Measurements from ENCODE around the gene HNRNPA0.

The HNRNPA0 gene

DNA sequence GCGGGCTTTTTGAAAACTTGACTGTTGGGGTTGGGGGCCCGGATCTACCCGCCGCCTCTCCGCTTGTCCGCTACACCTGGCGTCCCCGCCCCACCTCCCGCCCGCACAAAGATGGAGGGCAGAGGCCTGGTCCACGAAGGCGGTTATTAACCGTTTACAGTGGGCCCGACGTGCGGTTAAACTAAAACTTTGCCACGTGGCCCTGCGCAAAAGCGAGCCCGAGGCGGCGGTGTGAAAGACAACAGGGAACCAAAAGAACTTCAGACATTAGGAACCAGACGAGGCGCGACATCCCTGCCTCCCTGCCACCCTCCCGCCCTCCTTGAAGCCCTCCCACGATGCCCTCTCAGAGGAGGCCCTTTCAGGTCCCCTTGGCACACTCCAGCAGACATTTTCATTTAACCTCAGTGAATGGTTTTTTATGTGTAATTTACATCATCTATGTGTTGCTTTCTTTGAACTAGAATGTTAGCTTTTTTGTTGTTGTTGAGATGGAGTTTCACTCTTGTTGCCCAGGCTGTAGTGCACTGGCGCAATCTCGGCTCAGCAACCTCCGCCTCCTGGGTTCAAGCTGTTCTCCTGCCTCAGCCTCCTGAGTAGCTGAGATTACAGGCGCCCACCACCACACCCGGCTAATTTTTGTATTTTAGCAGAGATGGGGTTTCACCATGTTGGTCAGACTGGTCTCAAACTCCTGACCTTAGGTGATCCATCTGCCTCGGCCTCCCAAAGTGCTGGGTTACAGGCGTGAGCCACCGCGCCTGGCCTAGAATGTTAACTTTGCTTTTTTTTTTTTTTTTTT, 999 bp upstream of the HNRNPA0 start:
- DNase-seq, result no peak

DNA sequence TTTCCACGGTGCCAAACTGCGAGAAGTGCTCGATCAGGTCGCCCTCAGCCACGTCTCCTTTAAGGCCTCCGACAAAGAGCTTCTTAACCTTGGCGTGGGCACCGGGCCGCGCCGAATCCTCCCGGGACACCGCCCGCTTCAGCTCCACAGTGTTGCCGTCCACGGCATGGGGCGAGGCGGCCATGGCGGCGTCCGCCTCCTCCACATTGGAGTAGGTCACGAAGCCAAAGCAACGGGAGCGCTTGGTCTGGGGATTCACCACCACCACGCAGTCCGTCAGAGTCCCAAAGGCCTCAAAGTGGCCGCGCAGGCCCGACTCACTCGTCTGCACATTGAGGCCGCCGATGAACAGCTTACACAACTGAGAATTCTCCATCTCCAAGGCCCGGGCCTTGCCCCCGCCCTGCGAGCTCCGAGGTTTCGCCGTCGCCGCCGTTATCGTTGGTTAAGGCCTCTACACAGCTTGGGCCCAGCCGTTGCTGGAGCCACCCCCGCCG, 424 bp downstream of the HNRNPA0 start:
- DNase-seq, result no peak

DNA sequence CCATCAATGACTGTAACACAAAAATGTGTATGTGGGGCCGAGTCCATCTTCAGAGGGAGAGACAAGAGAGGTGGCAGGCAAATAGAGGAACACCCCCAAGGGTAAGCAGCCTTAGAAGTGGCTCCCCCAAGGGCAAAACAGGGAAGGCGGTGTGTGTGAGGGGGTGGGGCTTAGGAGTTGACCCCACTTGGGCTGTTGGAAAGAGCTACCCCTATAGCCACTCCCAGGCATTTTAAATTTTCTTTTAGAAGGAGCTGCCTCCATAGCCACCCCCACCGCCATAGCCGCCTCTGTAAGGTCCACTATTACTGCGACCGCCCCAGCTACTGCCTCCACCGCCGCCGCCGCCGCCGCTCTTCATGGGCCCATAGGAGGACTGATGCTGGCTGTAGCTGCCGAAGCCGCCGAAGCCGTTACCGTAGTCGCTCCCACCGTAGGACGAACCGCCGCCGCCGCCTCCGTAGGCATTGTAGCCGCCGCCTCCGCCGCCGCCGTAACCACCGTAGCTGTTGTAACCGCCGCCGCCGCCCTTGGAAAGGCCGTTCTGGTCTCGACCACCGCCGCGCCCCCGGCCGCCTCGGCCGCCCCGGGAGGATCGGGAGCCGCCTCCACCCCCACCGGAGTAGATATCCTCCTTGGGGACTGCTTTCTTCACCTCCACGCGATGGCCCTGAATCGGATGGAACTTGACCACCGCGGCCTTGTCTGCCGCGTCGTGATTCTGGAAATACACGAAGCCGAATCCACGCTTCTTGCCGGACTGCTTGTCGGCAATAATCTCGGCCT, 1.1 kb downstream of the HNRNPA0 start:
- no peak for DNase-seq

DNA sequence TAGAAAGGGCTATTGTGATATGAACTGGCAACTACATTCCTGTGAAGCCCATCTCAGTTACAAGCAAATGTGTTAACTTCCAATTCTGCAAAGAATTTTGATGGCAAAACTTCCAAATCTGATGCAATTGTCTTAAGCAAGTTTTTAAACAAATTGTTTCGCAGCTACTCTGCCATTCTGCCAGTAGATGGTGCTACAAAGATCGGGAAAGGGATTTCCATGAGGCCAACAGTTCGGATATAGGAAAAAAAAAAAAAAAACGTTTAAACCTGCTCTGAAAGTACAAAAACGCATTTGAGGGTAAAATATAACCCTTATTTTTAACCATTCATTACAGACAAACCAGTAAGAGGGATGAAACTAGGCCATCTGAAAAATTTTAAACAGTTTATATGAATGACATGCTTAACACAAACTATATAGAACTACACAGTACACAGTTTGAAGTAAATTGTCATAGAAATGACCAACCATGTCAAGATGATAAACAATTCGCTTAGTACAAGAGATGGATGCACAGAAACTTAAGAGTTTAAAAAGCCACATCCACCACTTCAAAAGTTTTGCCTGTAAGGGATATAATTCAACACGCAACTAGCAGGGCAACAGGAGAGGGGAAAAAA, 2.2 kb downstream of the HNRNPA0 start:
- peak; percentile 81 for DNase-seq

DNA sequence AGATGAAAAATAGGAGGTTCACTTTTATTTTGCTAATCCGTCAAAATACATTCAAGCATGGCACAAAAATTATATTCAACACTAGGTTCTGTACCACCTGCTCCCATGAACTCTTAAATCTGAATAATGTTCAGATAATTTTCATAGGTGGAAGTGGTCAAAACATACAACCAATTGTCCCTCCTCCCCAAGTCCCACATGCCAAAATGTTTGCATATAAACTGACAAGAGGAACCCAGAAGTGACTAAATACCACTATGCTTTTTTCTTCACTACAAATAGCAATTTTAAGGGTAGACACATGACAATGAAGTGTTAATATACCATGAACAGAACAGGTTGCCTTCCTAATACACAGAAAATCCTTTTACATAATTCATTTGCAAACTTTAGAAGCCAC, 3.7 kb downstream of the HNRNPA0 start:
- no peak for DNase-seq

DNA sequence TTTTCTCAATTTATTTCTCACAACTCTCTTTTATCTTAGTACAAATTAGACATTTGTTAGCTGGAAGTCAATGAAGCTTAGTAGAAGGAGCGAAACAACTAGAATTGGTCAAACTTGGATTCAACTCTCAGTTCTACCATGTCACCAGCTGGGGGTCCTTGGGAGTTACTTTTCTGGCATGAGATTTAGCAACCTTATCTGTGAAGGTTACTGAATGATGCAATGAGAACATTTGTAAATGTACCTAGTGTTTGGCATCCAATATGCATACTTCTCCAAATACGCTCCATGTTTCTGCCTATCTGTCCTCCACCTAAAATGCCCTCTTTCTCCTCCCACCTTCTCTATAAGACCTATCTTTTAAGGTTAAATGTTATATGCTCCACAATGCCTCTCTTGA, 6.3 kb downstream of the HNRNPA0 start:
- no peak for DNase-seq

DNA sequence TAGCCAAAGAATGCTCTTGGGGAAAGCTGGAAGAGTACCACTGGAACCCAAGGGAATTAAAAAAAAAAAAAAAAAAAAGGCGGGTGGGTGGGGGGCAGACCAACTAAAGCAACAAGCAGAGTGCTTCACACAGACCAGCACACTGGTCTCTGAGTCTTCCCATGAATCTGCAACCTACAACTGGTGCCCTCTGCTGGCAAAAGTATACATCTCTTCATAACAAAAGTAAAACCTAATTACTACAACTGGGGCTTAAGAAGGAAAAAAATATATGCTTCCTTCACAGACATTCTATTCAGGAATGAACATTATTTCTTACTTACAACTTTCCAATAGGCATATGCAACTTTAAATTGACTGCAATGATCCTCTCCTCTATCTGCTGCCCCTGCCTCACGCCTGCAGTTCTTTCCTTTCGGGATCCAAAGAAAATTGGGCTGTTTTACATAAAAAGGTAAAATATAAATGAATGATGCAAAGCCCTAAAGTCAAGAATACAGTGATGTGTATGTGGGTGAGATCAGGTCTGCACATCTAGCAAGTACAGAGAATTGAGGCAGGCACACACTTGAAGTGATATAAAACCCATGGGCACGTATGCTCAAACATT, 11.0 kb downstream of the HNRNPA0 start:
- peak; percentile 76 for DNase-seq

DNA sequence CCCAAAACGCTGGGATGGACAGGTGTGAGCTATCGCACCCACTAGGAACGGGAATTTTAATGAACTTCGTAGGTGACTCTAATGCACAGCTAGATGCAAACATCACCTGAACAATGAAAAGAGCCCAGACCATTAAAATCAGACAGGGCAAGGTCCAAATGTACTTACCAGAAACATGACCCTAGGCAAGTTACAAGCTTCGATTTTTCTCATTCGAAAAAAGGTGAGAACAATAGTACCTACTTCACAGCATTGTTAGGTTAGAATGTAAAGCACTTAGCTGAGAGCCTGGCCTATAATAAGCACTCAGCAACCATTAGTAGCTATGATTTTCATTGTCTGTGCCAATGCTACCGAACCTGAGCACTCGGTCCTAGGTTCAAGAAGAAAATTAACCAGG, 12.4 kb downstream of the HNRNPA0 start:
- no peak for DNase-seq

DNA sequence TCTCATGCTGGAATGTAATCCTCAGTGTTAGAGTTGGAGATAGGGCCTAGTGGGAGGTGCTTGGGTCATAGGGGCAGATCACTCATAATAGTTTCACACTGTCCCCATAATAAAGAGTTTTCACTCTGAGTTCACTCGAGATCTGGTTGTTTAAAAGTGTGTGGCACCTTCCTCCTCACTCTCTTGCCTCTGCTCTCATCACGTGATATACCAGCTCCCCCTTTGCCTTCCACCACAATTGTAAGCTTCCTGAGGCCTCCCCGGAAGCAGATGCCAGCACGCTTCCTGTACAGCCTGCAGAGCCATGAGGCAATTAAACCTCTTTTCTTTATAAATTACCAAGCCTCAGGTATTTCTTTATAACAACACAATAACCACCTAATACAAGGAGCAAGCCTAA, 14.4 kb downstream of the HNRNPA0 start:
- DNase-seq, result no peak

DNA sequence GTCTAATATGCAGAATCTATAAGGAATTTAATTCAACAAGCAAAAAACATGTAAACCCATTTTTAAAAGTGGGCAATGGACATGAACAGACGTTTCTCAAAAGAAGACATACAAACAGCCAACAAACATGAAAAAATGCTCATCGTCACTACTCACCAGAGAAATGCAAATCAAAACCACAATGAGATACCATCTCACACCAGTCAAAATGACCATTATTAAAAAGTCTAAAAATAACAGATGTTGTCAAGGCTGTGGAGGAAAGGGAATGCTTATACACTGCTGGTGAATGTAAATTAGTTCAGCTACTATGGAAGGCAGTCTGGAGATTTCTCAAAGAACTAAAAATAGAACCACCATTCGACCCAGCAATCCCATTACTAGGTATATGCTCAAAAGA, 15.2 kb downstream of the HNRNPA0 start:
- DNase-seq, result no peak

DNA sequence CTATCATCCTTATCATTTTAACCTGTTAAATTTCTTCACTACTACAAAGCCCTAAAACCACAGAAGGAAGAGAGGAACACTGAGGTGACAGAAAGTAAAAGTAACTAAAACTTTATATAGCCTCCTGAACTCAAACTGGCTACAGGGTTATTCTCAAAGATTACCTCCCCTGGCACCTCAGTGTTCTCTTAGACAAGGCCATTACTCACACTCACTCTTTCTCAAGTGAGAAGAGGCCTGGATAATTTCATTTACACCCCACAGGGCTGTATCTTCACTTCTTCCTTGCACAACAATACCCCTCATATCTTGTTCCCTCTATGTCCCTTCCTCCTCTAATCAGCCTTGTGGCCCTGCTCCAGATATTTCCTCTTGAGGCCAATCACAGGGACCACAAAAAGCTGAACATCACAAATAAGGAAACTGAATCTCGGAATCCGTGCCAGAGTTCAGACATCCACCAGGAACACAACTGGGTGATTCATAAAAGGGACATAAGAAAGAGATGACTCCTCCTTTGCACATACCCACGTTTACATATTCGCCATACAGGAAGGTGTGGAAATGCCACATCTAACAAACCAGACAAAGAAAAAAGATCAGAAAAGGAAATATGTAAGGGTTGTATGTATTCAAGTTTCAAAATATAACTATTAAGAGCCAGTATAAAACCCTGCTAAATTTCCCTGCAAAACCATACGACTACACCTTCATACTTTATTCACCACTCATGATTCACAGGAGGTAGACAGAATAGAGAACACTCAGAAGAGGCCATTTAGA, 16.6 kb downstream of the HNRNPA0 start:
- peak; percentile 32 for DNase-seq

DNA sequence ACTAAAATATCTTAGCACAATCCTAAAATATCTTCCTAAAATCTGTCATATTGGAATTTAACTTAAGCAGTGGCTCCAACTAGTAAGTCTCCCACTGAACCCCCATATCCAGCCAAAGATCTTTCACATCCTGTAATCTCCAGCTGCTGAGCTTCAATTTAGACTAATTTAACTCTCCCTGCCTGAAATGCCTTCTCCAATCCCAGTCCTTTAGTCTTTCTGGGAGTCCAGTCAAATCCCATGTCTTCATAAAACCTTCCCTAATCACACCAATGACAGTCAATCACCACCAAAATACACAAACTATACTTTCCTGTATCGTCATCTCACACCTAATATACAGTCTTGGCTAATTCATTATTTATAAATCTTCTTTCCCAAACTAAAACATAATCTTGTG, 17.7 kb downstream of the HNRNPA0 start:
- DNase-seq, result no peak

DNA sequence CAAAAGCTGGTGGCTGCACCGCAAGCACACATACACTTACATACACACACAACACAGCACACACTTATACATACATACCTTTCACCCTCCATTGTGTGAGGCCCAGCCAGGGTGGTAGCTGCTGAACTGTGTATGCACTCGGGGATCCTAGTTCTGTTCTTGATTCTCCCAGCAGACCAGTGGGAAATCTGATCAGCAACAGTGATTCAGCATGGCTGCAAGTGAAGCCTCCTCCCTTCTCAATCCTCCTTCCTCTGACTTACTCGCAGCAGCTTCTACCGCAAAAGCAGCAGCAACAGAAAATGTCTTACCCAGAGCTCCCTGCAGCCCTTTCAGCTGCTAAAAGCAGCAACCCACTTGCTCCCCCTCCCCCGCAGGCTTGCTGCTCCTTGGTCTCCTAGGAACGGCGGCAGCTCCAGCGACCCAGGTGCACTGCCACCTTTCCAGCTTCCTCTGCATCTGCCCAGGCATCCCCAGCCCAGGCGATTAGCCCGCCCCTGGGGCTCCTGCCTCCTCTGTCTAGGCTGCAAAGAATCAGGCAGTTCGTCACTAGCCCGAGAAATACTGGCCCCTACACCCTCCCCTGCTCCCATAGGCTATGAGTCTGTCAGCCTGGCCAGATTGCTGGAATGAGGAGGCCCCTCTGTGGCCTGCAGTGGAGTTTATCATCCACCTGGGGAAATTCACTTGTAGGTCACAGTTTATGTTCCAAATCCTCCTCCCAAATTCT, 18.4 kb downstream of the HNRNPA0 start, which contains the start of gene KLHL3:
KLHL3 (minus strand) TSS at position 535 of the 730 bp plus-strand sequence; CDS start at position 92, 443 bp downstream.
- peak; percentile 38 for DNase-seq

DNA sequence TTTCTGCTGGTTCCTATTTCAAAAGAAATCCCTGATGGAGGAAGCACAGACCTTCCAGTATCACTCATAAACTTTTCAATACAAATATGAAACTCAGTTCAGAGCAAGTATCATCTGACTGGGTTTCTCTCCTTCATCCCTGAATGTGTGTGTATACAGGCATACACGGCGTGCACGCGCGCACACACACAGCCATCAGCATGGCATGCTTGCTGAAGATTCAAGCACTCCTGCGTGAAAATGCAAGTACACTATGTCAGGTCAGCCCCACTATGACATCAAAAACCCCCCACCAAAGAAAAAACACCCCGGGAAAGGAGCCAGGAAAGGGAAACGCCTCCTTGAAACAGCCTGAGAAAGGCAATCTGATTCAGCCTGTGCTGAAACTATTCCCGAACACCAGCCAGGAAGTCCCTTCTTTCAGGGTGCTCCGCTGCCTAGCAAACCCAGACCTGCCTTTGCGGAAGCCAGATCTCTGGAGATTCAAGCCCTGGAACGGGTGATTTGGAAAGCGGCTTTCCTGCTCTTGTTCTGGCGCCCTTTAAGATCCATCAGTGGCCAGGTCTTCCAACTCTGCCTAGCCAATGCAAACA, 19.1 kb downstream of the HNRNPA0 start:
- DNase-seq, result peak; percentile 44

DNA sequence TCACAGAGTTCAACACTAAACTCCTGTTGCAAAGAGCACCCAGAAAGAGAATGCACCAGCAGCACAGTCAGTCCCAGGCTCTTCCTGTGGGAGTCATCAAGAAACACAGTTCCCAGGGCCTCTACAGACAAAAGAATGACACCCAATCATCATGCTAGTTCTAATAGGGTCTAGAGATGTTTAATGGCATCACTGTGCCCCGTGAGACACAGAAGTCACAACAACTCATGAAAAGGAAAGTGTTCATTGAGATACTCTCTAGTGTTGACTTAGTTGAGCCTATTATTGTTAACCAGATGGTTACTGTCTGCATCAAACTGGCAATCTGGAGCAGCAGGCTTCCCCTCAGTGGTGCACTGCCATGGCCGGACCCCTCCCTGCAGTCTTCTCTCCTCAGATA, 19.8 kb downstream of the HNRNPA0 start:
- no peak for DNase-seq

DNA sequence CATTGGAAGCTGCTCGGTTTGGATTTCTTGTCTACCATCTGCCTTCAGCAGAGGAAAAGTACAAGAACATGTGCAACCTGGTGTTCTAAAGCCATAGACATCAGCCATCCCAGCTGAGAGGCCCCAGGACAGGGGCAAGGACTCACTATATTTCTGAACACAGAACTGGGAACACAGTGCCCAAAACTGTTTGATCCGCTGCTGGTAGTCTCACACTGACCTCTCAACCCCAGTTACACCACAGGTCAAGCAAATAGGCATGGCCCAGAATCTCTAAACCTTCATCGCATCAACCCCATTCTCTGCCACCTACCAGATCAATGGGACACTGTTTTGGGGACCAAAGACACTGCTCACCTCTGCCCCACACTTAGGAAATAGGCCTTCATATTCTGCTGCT, 20.2 kb downstream of the HNRNPA0 start:
- DNase-seq, result no peak

DNA sequence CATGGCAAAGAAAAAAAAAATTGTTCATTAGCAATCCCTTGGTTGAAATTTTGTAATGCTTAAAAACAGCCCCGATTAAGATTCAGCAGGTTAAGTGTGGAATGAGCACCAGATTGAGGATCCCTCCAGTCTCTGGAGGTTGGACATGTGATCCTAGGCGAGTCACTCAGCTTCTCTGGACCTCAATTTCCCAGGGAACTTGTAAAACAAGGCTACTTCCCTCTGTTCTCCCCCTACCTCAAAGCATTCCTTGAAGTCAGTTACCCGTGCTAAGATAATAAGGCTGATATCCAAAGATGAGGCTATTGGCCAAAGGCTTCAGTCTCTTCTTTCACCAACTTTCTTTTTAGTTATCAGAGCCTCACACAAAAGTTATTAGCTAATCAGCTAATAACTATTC, 21.2 kb downstream of the HNRNPA0 start:
- no peak for DNase-seq

DNA sequence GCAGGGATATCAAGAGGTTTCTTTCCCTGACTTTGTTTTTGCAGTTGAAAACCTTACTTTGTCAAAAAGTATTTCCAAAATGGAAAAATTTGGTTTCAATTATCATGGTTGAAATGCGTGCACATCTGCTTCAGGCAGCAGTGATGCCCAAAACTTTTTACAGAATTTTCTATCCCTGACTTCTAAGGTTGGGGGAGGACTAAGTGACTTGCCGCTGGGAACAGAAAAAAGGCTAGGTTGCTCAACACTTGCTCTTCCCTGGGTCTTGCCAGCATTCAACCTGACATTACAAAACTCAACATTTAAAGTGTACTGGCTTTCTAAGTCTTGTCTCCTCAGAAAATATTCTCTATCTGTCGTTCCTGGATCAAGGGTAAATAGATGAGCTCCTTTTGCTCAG, 23.0 kb downstream of the HNRNPA0 start:
- no peak for DNase-seq

DNA sequence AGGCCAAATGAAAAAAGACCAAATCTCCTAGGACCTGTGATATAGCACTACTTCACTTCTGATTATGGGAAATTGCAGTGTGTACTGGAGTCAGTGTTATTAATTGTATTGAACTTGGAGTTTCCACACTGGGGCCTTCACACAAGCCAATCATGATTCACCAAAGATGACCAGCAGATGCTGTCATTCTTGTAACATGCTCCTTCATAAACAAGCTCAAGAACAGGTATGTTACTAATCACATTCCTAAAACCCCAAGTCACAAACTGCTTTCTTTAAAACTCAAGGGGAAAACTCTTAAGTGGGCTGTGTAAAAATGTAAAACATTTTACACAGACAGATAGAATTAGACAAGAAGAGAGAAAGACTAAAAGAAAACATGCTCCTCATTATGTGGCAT, 23.8 kb downstream of the HNRNPA0 start:
- peak; percentile 43 for DNase-seq

DNA sequence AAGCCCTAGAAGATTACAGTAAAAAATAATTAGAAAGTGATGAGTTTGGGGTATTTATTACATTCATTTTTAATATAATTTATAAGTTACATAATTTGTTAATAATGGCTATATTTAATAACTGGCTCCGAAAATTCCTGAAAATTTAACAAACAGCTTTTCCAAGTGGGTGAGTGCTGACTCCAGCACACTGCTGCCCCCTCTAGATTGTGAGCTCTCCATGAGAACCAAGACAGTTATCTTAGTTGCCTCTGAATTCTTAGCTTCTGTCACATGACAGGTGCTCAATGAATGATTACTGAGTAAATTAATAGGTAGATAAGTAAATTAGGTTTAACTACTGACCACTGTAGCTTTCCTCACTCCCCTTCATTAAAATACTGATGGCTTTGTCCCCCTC, 26.1 kb downstream of the HNRNPA0 start:
- DNase-seq, result no peak

DNA sequence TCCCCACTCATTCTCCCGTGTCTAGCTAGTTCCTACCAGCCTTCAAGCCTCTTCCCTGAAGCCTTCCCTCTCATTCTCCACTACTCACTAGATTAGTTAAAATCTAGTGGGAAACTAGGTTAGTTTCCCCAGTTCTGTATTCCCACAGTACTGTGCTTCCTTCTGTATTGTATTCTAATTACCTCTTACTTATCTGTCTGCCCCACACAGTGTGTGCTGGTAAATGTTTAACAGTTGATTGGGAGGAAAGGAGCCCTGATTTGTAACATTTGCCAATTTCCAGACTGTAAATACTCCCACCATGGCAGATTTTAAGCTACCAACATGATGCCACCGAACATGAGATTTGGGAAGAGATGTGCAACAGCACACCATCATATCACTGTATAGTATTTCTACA, 26.5 kb downstream of the HNRNPA0 start:
- DNase-seq, result no peak

Data from fibroblast of skin of back (primary cell).